HepG2 (cell line): ENCODE data around the gene ABAT. TPM values are rescaled to one million over a fixed set of nuclear protein-coding genes. Genes with fewer than 3 reads are reported as not detected.
A peak's percentile ranks its signal among the peaks of the same experiment; 100 is the strongest.

Experiments used
- ARID2 ChIP-seq: sonication (generic); formaldehyde crosslinking; IDR thresholded peaks from 2 replicates; pipeline ENCODE4 v1.8.1; 2022; ENCODE audit warnings: mild to moderate bottlenecking, missing genetic modification reagents, borderline replicate concordance
- ASH2L ChIP-seq: fragments of 300-600, 200-600 bp; sonication (generic); IDR thresholded peaks from 2 replicates; pipeline ENCODE4 v1.7.0; 2017; ENCODE audit warnings: low read depth, mild to moderate bottlenecking, moderate library complexity, mixed read lengths, low read length; ENCODE audit not compliant: insufficient read length
- CCDC6 ChIP-seq: sonication (generic); formaldehyde crosslinking; IDR thresholded peaks from 2 replicates; pipeline ENCODE4 v1.8.1; 2022; ENCODE audit warnings: mild to moderate bottlenecking, missing genetic modification reagents, moderate library complexity
- E2F2 ChIP-seq: sonication (generic); formaldehyde crosslinking; IDR thresholded peaks from 2 replicates; pipeline ENCODE4 v1.4.0; 2020; ENCODE audit warnings: missing genetic modification reagents, borderline replicate concordance
- HMG20A ChIP-seq: IDR thresholded peaks from 2 replicates; pipeline ENCODE4 v1.6.1; 2016; ENCODE audit warnings: borderline replicate concordance
- HOXA5 ChIP-seq: sonication (generic); formaldehyde crosslinking; IDR thresholded peaks from 2 replicates; pipeline ENCODE4 v1.4.0; 2020; ENCODE audit warnings: missing genetic modification reagents
- IRF2 ChIP-seq: IDR thresholded peaks from 2 replicates; pipeline ENCODE4 v1.6.1; 2018; ENCODE audit warnings: missing genetic modification reagents, missing compliant biosample characterization
- KLF11 ChIP-seq: IDR thresholded peaks from 2 replicates; pipeline ENCODE4 v1.6.1; 2016; ENCODE audit warnings: missing compliant biosample characterization
- MIXL1 ChIP-seq: IDR thresholded peaks from 2 replicates; pipeline ENCODE4 v1.6.1; 2016
- PRDM4 ChIP-seq: sonication (generic); formaldehyde crosslinking; IDR thresholded peaks from 2 replicates; pipeline ENCODE4 v1.9.0; 2021; ENCODE audit warnings: missing genetic modification reagents, borderline replicate concordance
- USF2 ChIP-seq, 2 experiments: sonication (generic) in 1 of 2; formaldehyde crosslinking in 1 of 2; IDR thresholded peaks; 2 replicates each; pipeline versions ENCODE4 v1.5.1 to v1.6.1; 2011 to 2020; ENCODE audit warnings: borderline replicate concordance in 1 of 2, low read depth in 1 of 2, low read length in 1 of 2, mild to moderate bottlenecking in 1 of 2, missing genetic modification reagents in 1 of 2, moderate library complexity in 1 of 2
- ZNF280B ChIP-seq: sonication (generic); formaldehyde crosslinking; IDR thresholded peaks from 2 replicates; pipeline ENCODE4 v1.5.0; 2020; ENCODE audit warnings: missing genetic modification reagents, mild to moderate bottlenecking, borderline replicate concordance
- ZNF431 ChIP-seq: sonication (generic); formaldehyde crosslinking; IDR thresholded peaks from 2 replicates; pipeline ENCODE4 v1.9.0; 2022; ENCODE audit warnings: missing genetic modification reagents, low read depth, mild to moderate bottlenecking, borderline replicate concordance
- ZNF547 ChIP-seq: sonication (generic); formaldehyde crosslinking; IDR thresholded peaks from 2 replicates; pipeline ENCODE4 v1.5.1; 2020; ENCODE audit warnings: mild to moderate bottlenecking, missing genetic modification reagents
- ZNF616 ChIP-seq: sonication (generic); formaldehyde crosslinking; IDR thresholded peaks from 2 replicates; pipeline ENCODE4 v1.5.0; 2020; ENCODE audit warnings: low read depth, mild to moderate bottlenecking, missing genetic modification reagents
- ZNF704 ChIP-seq: sonication (generic); formaldehyde crosslinking; IDR thresholded peaks from 2 replicates; pipeline ENCODE4 v1.8.1; 2023; ENCODE audit warnings: mild to moderate bottlenecking, inconsistent platforms, moderate library complexity, missing genetic modification reagents, borderline replicate concordance
- ZSCAN22 ChIP-seq: sonication (generic); formaldehyde crosslinking; IDR thresholded peaks from 2 replicates; pipeline ENCODE4 v1.4.0; 2020; ENCODE audit warnings: mild to moderate bottlenecking, missing genetic modification reagents
- polyA plus RNA-seq, 8 experiments: library from polyadenylated mRNA; depleted of rRNA in 3 of 8; stranded (reverse) in 7 of 8; unstranded in 1 of 8; fragments of >200 nt; fragmentation: Illumina TruSeq in 4 of 8; extraction: Trizol in 4 of 8; gene quantifications; 2 replicates each; pipeline versions ENCODE4 v1.2.1 to v1.2.3, GENCODE V29; 2011 to 2016; ENCODE audit warnings: low read depth in 4 of 8, missing spikeins in 1 of 8, mixed read lengths in 1 of 8; ENCODE audit not compliant: insufficient read depth in 1 of 8
- total RNA-seq, 5 experiments: library from RNA; depleted of rRNA; stranded (reverse); fragments of >200 nt; fragmentation: Illumina TruSeq; extraction: Trizol; gene quantifications; 2 replicates each; pipeline ENCODE4 v1.2.3, GENCODE V29; 2016; ENCODE audit warnings: low read depth in 1 of 5

The ABAT gene
- total and polyA plus RNA-seq, 2 of the 13 experiments (the other 11 are each of a cell fraction or from before 2014, with no cell fraction given), result 47.6 to 97.3 TPM

GRCh38 chr16:8678068-8678927, 3.9 kb downstream of the ABAT start (continued):
- no peak for TF ChIP-seq ZNF704
- 0 out of 2 replicates have a peak, but pooled peaks have one; percentile 24 for TF ChIP-seq ZSCAN22
- peak; percentile 18 for TF ChIP-seq ASH2L
- TF ChIP-seq MIXL1 (CRISPR knock-in tag), result peak; percentile 71; the same call in 1 of the 2 replicates
- TF ChIP-seq CCDC6, result no peak
- no peak for TF ChIP-seq KLF11
- TF ChIP-seq PRDM4 (CRISPR knock-in tag), result no peak
- no peak; the same call in 1 of the 2 replicates for TF ChIP-seq HOXA5
- TF ChIP-seq ZNF280B (CRISPR knock-in tag), result no peak
- TF ChIP-seq ARID2 (CRISPR knock-in tag), result no peak
- no peak; the same call in 1 of the 2 replicates for TF ChIP-seq IRF2
- TF ChIP-seq ZNF431 (CRISPR knock-in tag), result no peak
- no peak for TF ChIP-seq ZNF616 (CRISPR knock-in tag)
- TF ChIP-seq ZNF547 (CRISPR knock-in tag), result no peak
- TF ChIP-seq E2F2 (CRISPR knock-in tag), result no peak
- TF ChIP-seq USF2 (IDR thresholded peaks at IDR 0.05; ENCODE audit: low read depth, low read length), result no peak
- no peak for TF ChIP-seq USF2 (CRISPR knock-in tag; IDR thresholded peaks at IDR 0.05; ENCODE audit: borderline replicate concordance)
- peak; percentile 98 for TF ChIP-seq HMG20A (CRISPR knock-in tag)
